PC-9 (cell line): Measurements from ENCODE around the gene RETREG3. TPM values are rescaled to one million over a fixed set of nuclear protein-coding genes. Genes with fewer than 3 reads are reported as not detected.

Experiments used
- BruUV-seq: library from RNA; stranded (reverse); fragments of 400-500 nt; replicated peaks from 2 replicates; lab custom pipeline; 2021; lab: Mats Ljungman, UMichigan
- CTCF ChIA-PET: fragments of 300-600 bp; sonication (Branson Sonifier 250); formaldehyde crosslinking; loops from one replicate; lab custom pipeline; 2022; ENCODE audit warnings: antibody characterized with exemption; lab: Charles Lee
- POLR2A ChIA-PET: fragments of 300-600 bp; sonication (Branson Sonifier 250); formaldehyde crosslinking; loops from one replicate; lab custom pipeline; 2022; ENCODE audit warnings: antibody characterized with exemption; ENCODE audit not compliant: unreplicated experiment; lab: Charles Lee
- DNase-seq, 2 experiments: peaks; one replicate each; pipeline versions ENCODE4 v3.0.0 to v3.0.0-alpha.2; 2015 to 2022; ENCODE audit warnings: mixed read lengths in 1 of 2
- H2AFZ ChIP-seq: fragments of 200-600 bp; sonication (generic); 2 replicates; pipeline ENCODE4 v1.8.1; 2017; ENCODE audit warnings: antibody characterized with exemption
- H3F3A ChIP-seq: fragments of 200-600 bp; sonication (generic); 2 replicates; pipeline ENCODE4 v1.8.1; 2017; ENCODE audit warnings: antibody characterized with exemption, mild to moderate bottlenecking, low read depth; ENCODE audit not compliant: insufficient read depth
- H3K27ac ChIP-seq: fragments of 200-600 bp; sonication (generic); 2 replicates; pipeline ENCODE4 v1.6.1; 2016; ENCODE audit warnings: mixed run types
- H3K27me3 ChIP-seq: fragments of 200-600 bp; sonication (generic); 2 replicates; pipeline ENCODE4 v1.6.1; 2016; ENCODE audit warnings: low read depth, mixed run types; ENCODE audit not compliant: insufficient read depth
- H3K36me3 ChIP-seq: fragments of 200-600 bp; sonication (generic); 2 replicates; pipeline ENCODE4 v1.6.1; 2016; ENCODE audit warnings: low read depth, mixed run types
- H3K4me1 ChIP-seq: fragments of 200-600 bp; sonication (generic); replicated peaks from 2 replicates; pipeline ENCODE4 v1.6.1; 2016; ENCODE audit warnings: mixed run types; ENCODE audit not compliant: insufficient read depth
- H3K4me2 ChIP-seq: fragments of 200-600 bp; sonication (generic); 2 replicates; pipeline ENCODE4 v1.6.1; 2017; ENCODE audit warnings: mixed run types
- H3K4me3 ChIP-seq: fragments of 200-600 bp; sonication (generic); 2 replicates; pipeline ENCODE4 v1.6.1; 2016; ENCODE audit warnings: mixed run types
- H3K79me2 ChIP-seq: fragments of 200-600 bp; sonication (generic); 2 replicates; pipeline ENCODE4 v1.6.1; 2017; ENCODE audit warnings: low read depth, mixed run types
- H3K9me2 ChIP-seq: fragments of 200-600 bp; sonication (generic); 2 replicates; pipeline ENCODE4 v1.8.1; 2017; ENCODE audit warnings: mild to moderate bottlenecking; ENCODE audit not compliant: insufficient read depth
- H3K9me3 ChIP-seq: fragments of 200-600 bp; sonication (generic); 2 replicates; pipeline ENCODE4 v1.8.1; 2016; ENCODE audit warnings: low read depth; ENCODE audit not compliant: insufficient read depth
- H4K20me1 ChIP-seq: fragments of 200-600 bp; sonication (generic); 2 replicates; pipeline ENCODE4 v1.8.1; 2017; ENCODE audit not compliant: insufficient read depth
- EZH2 ChIP-seq: fragments of 200-600 bp; sonication (generic); IDR thresholded peaks from 2 replicates; pipeline ENCODE4 v1.8.0; 2017; ENCODE audit warnings: antibody characterized with exemption, low read depth
- intact Hi-C: fragments of 100-400 bp; cut with micrococcal nuclease; formaldehyde crosslinking; loops from one replicate; pipeline ENCODE4 v1.10.0; 2022; ENCODE audit not compliant: unreplicated experiment
- total RNA-seq: library from RNA; stranded (reverse); gene quantifications from 2 replicates; pipeline ENCODE4 v1.2.3, GENCODE V29; 2021
- TF ChIP-seq, protein P1 (sequence below): fragments of 200-600 bp; sonication (generic); conservative IDR thresholded peaks from 2 replicates; pipeline ENCODE4 v1.6.1; 2017; ENCODE audit warnings: mixed run types, antibody characterized with exemption, mild to moderate bottlenecking, moderate library complexity

RETREG3 gene
- total RNA-seq, 1 experiment from 2014 or later: 57.0 TPM

- CTCF ChIA-PET: interaction anchor here (0.7 kb wide), 2 partner anchors 70 to 127 kb away, joined by 3 read pairs; partner anchors contain the start of gene PSMC3IP
- no peak overlapping the region for H3K4me2 ChIP-seq
- 0 out of 2 replicates have a peak, but pooled peaks cover 4% of the 10 kb centered on the region for H3K4me1 ChIP-seq
- no peaks in the 10 kb centered on the region for H3K9me2 ChIP-seq
- peak; percentile 23 to 57 for DNase-seq
- H3K27me3 ChIP-seq: no peaks in the 10 kb centered on the region
- H3F3A ChIP-seq: 0 out of 2 replicates have a peak, but pooled peaks cover 6% of the 10 kb centered on the region
- BruUV-seq: no TSS peak
- intact Hi-C loops: no loop called here
- H3K36me3 ChIP-seq: no peaks in the 10 kb centered on the region
- no peak overlapping the region for H3K27ac ChIP-seq
- no peak for TF ChIP-seq EZH2
- TF ChIP-seq, protein P1, sequence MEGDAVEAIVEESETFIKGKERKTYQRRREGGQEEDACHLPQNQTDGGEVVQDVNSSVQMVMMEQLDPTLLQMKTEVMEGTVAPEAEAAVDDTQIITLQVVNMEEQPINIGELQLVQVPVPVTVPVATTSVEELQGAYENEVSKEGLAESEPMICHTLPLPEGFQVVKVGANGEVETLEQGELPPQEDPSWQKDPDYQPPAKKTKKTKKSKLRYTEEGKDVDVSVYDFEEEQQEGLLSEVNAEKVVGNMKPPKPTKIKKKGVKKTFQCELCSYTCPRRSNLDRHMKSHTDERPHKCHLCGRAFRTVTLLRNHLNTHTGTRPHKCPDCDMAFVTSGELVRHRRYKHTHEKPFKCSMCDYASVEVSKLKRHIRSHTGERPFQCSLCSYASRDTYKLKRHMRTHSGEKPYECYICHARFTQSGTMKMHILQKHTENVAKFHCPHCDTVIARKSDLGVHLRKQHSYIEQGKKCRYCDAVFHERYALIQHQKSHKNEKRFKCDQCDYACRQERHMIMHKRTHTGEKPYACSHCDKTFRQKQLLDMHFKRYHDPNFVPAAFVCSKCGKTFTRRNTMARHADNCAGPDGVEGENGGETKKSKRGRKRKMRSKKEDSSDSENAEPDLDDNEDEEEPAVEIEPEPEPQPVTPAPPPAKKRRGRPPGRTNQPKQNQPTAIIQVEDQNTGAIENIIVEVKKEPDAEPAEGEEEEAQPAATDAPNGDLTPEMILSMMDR: no peak
- H3K9me3 ChIP-seq: no peaks in the 10 kb centered on the region
- no peak overlapping the region for H2AFZ ChIP-seq
- POLR2A ChIA-PET: no interaction called here
- H3K79me2 ChIP-seq: no peaks in the 10 kb centered on the region
- H3K4me3 ChIP-seq: no peak overlapping the region
- H4K20me1 ChIP-seq: no peaks in the 10 kb centered on the region
Measured at GRCh38 chr17:42647778-42648177, 38.6 kb upstream of the RETREG3 start.

GRCh38 chr17:42642336-42642735 lies 33.2 kb upstream of the RETREG3 start:
- no peak overlapping the region for H3K27ac ChIP-seq
- H3F3A ChIP-seq: no peaks in the 10 kb centered on the region
- H4K20me1 ChIP-seq: no peaks in the 10 kb centered on the region
- ChIA-PET POLR2A (no interaction called here), CTCF (no interaction called here)
- no peak for DNase-seq
- H3K4me1 ChIP-seq: no peaks in the 10 kb centered on the region
- H3K4me3 ChIP-seq: no peak overlapping the region
- no peaks in the 10 kb centered on the region for H3K27me3 ChIP-seq
- TF ChIP-seq, protein P1: no peak
- TF ChIP-seq EZH2: no peak
- no peak overlapping the region for H2AFZ ChIP-seq
- H3K79me2 ChIP-seq: no peaks in the 10 kb centered on the region
- intact Hi-C loops: no loop called here
- no peaks in the 10 kb centered on the region for H3K9me3 ChIP-seq
- H3K36me3 ChIP-seq: no peaks in the 10 kb centered on the region
- no TSS peak for BruUV-seq
- H3K9me2 ChIP-seq: no peaks in the 10 kb centered on the region
- no peak overlapping the region for H3K4me2 ChIP-seq

DNA sequence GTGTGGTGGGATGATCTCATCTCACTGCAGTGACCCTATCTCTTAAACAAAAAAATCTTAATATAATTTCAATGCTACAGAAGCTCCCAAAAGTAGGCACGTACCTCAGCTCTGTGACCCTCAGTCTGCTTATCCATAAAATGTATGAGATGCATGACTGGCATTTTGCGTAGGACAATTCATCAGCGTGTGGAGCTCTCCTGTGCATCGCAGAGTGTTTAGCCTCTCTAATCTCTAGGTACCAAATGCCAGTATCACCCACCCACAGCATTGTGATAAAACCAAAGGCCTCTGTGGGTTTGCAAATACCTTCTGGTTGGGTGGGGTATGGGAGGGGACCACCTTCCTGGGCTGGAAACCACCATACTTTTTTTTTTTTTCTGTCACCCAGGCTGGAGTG lies 30.9 kb upstream of the RETREG3 start:
- Histone ChIP-seq H3F3A (no peaks in the 10 kb centered on the region), H2AFZ (no peak overlapping the region), H3K36me3 (no peaks in the 10 kb centered on the region), H3K27ac (no peak overlapping the region), H3K4me3 (no peak overlapping the region), H3K9me2 (no peaks in the 10 kb centered on the region), H3K27me3 (no peaks in the 10 kb centered on the region), H3K9me3 (no peaks in the 10 kb centered on the region), H3K4me1 (no peaks in the 10 kb centered on the region), H4K20me1 (no peaks in the 10 kb centered on the region), H3K79me2 (no peaks in the 10 kb centered on the region), H3K4me2 (no peak overlapping the region)
- TF ChIP-seq, protein P1: no peak
- TF ChIP-seq EZH2: no peak
- BruUV-seq: no TSS peak
- intact Hi-C loops: no loop called here
- no peak for DNase-seq
- ChIA-PET CTCF (no interaction called here), POLR2A (no interaction called here)
